HCT116 (cell line): Measurements from ENCODE around the gene DERL3. TPM values are rescaled to one million over a fixed set of nuclear protein-coding genes. Genes with fewer than 3 reads are reported as not detected.

ENCODE experiments used
- ATAC-seq: fragments of 200-7000 bp; cut with Tn5 transposase; 2 replicates; pipeline ENCODE4 v1.9.1; 2020; ENCODE audit warnings: mild to moderate bottlenecking, moderate library complexity
- BruUV-seq: library from RNA; stranded (reverse); fragments of 400-500 nt; replicated peaks from 2 replicates; lab custom pipeline; 2021; lab: Mats Ljungman, UMichigan
- CTCF ChIA-PET: fragments of 300-600 bp; sonication (Branson Sonifier 250); formaldehyde crosslinking; loops from one replicate; lab custom pipeline; 2021; ENCODE audit warnings: antibody characterized with exemption; lab: Charles Lee
- POLR2A ChIA-PET: fragments of 300-600, 350-600 bp; sonication (Branson Sonifier 250); formaldehyde crosslinking; loops from one replicate; lab custom pipeline; 2021; ENCODE audit warnings: antibody characterized with exemption; lab: Charles Lee
- RAD21 ChIA-PET, 2 experiments: fragments of 300-600 bp; sonication (Branson Sonifier 250); formaldehyde crosslinking; loops; one replicate each; lab custom pipeline; 2023; ENCODE audit warnings: low total read pairs in 2 of 2; ENCODE audit not compliant: uncharacterized antibody in 2 of 2, unreplicated experiment in 2 of 2, low non-redundant PET in 1 of 2; lab: Charles Lee
- DNase-seq: peaks from one replicate; pipeline ENCODE4 v3.0.0-alpha.2; 2010; ENCODE audit warnings: low read depth, low spot score
- H2AFZ ChIP-seq: fragments of 200-600 bp; shearing (Covaris generic), sonication (generic); 2 replicates; pipeline ENCODE4 v1.6.1; 2017; ENCODE audit warnings: low read depth, mixed run types, mixed read lengths, antibody characterized with exemption, low read length; ENCODE audit not compliant: poor library complexity, severe bottlenecking
- H3K27ac ChIP-seq: 2 replicates; pipeline ENCODE4 v1.5.1; 2012; ENCODE audit warnings: low read depth, low read length
- H3K27me3 ChIP-seq: fragments of 200-600 bp; sonication (generic); 2 replicates; pipeline ENCODE4 v1.6.1; 2016; ENCODE audit warnings: mixed run types, low read length, mixed read lengths; ENCODE audit not compliant: insufficient read depth
- H3K36me3 ChIP-seq, 2 experiments: fragments of 200-500 bp in 1 of 2; fragments of 200-600 bp in 1 of 2; sonication (Bioruptor generic) in 1 of 2; sonication (generic) in 1 of 2; 2 replicates each; pipeline versions ENCODE4 v1.5.1 to v1.6.1; 2014 to 2016; ENCODE audit warnings: low read length in 2 of 2, inconsistent platforms in 1 of 2, mixed read lengths in 1 of 2, mixed run types in 1 of 2; ENCODE audit not compliant: insufficient read depth in 2 of 2, control insufficient read depth in 1 of 2
- H3K4me1 ChIP-seq, 2 experiments: fragments of 200-600 bp in 1 of 2; sonication (generic) in 1 of 2; 2 replicates each; pipeline versions ENCODE4 v1.5.1 to v1.6.1; 2012 to 2017; ENCODE audit warnings: low read length in 2 of 2, inconsistent platforms in 1 of 2, mild to moderate bottlenecking in 1 of 2, mixed read lengths in 1 of 2, mixed run types in 1 of 2, moderate library complexity in 1 of 2; ENCODE audit not compliant: insufficient read depth in 2 of 2, control insufficient read depth in 1 of 2
- H3K4me2 ChIP-seq: fragments of 200-600 bp; sonication (generic); 2 replicates; pipeline ENCODE4 v1.6.1; 2017; ENCODE audit warnings: mixed run types, low read length, mixed read lengths
- H3K4me3 ChIP-seq, 2 experiments: fragments of 200-600 bp in 1 of 2; sonication (generic) in 1 of 2; replicated peaks in 1 of 2; 2 replicates each; pipeline ENCODE4 v1.5.1; 2011 to 2016; ENCODE audit warnings: low read length in 2 of 2, control low read depth in 1 of 2, low read depth in 1 of 2, mild to moderate bottlenecking in 1 of 2, mixed read lengths in 1 of 2, mixed run types in 1 of 2
- H3K79me2 ChIP-seq: fragments of 200-600 bp; sonication (generic); 2 replicates; pipeline ENCODE4 v1.6.1; 2017; ENCODE audit warnings: mild to moderate bottlenecking, mixed run types, low read length, moderate library complexity, mixed read lengths; ENCODE audit not compliant: insufficient read depth
- H3K9ac ChIP-seq: fragments of 200-600 bp; sonication (generic); 2 replicates; pipeline ENCODE4 v1.6.1; 2016; ENCODE audit warnings: low read length, mixed read lengths
- H3K9me2 ChIP-seq: fragments of 200-600 bp; sonication (generic), shearing (Covaris generic); 2 replicates; pipeline ENCODE4 v1.6.1; 2017; ENCODE audit warnings: mixed run types, mild to moderate bottlenecking, moderate library complexity; ENCODE audit not compliant: insufficient read depth
- H3K9me3 ChIP-seq, 2 experiments: fragments of 200-500 bp in 1 of 2; fragments of 200-600 bp in 1 of 2; sonication (Bioruptor generic) in 1 of 2; sonication (generic) in 1 of 2; 2 replicates each; pipeline ENCODE4 v1.6.1; 2014 to 2017; ENCODE audit warnings: low read length in 2 of 2, mixed read lengths in 2 of 2, inconsistent platforms in 1 of 2, low read depth in 1 of 2, mild to moderate bottlenecking in 1 of 2, mixed run types in 1 of 2, moderate library complexity in 1 of 2; ENCODE audit not compliant: control insufficient read depth in 1 of 2, insufficient read depth in 1 of 2
- H4K20me1 ChIP-seq: fragments of 200-600 bp; sonication (generic), shearing (Covaris generic); 2 replicates; pipeline ENCODE4 v1.6.1; 2017; ENCODE audit warnings: mixed run types, mild to moderate bottlenecking, moderate library complexity; ENCODE audit not compliant: insufficient read depth
- CBX3 ChIP-seq: IDR thresholded peaks from 2 replicates; pipeline ENCODE4 v1.6.1; 2012; ENCODE audit warnings: low read depth
- CTCF ChIP-seq, 3 experiments: fragments of 200-600 bp in 1 of 3; sonication (generic) in 1 of 3; IDR thresholded peaks in 2 of 3; conservative IDR thresholded peaks in 1 of 3; 2 replicates each; pipeline ENCODE4 v1.5.1; 2012 to 2017; ENCODE audit warnings: low read depth in 2 of 3, low read length in 2 of 3, antibody characterized with exemption in 1 of 3, borderline replicate concordance in 1 of 3, control low read depth in 1 of 3, mild to moderate bottlenecking in 1 of 3, mixed read lengths in 1 of 3, mixed run types in 1 of 3, moderate library complexity in 1 of 3; ENCODE audit not compliant: insufficient read depth in 1 of 3
- EGR1 ChIP-seq: IDR thresholded peaks from 2 replicates; pipeline ENCODE4 v1.6.1; 2012; ENCODE audit warnings: low read depth
- EZH2 ChIP-seq: fragments of 200-600 bp; sonication (generic); IDR thresholded peaks from 2 replicates; pipeline ENCODE4 v1.6.1; 2017; ENCODE audit warnings: antibody characterized with exemption, mixed run types
- EZH2phosphoT487 ChIP-seq: fragments of 200-600 bp; IDR thresholded peaks from 2 replicates; pipeline ENCODE4 v1.6.1; 2018; ENCODE audit warnings: antibody characterized with exemption, borderline replicate concordance
- POLR2A ChIP-seq: IDR thresholded peaks from 2 replicates; pipeline ENCODE4 v1.7.0; 2011; ENCODE audit warnings: borderline replicate concordance; ENCODE audit not compliant: insufficient read depth, insufficient read length; ENCODE audit errors: extremely low read depth
- POLR2AphosphoS5 ChIP-seq: IDR thresholded peaks from 2 replicates; pipeline ENCODE4 v1.6.1; 2011; ENCODE audit warnings: mild to moderate bottlenecking, low read depth, low read length, moderate library complexity
- REST ChIP-seq: IDR thresholded peaks from 2 replicates; pipeline ENCODE4 v1.6.1; 2012; ENCODE audit warnings: low read depth
- SIN3A ChIP-seq: IDR thresholded peaks from 2 replicates; pipeline ENCODE4 v1.6.1; 2012; ENCODE audit warnings: low read depth
- SP1 ChIP-seq: IDR thresholded peaks from 2 replicates; pipeline ENCODE4 v1.6.1; 2012; ENCODE audit warnings: low read depth
- TCF7L2 ChIP-seq: IDR thresholded peaks from 2 replicates; pipeline ENCODE4 v1.7.0; 2011; ENCODE audit warnings: borderline replicate concordance, inconsistent platforms; ENCODE audit not compliant: insufficient read depth, insufficient read length; ENCODE audit errors: extremely low read depth
- YY1 ChIP-seq: IDR thresholded peaks from 2 replicates; pipeline ENCODE4 v1.6.1; 2011; ENCODE audit warnings: low read length, low read depth, moderate library complexity, mild to moderate bottlenecking; ENCODE audit not compliant: insufficient replicate concordance; ENCODE audit errors: extremely low read depth
- intact Hi-C: fragments of 100-400 bp; cut with micrococcal nuclease; formaldehyde crosslinking; loops from 2 replicates; pipeline ENCODE4 v1.10.0; 2022
- total RNA-seq: library from RNA; stranded (reverse); gene quantifications from one replicate; pipeline ENCODE4 v1.2.1, GENCODE V29; 2021; ENCODE audit not compliant: unreplicated experiment

The DERL3 gene
- total RNA-seq, 1 experiment from 2014 or later = not detected

- BruUV-seq = no TSS peak
- no peak for ATAC-seq
These were observed 46.8 kb downstream of the DERL3 start for GRCh38 chr22:23791738-23792645.

GRCh38 chr22:23790819-23791737 lies 47.7 kb downstream of the DERL3 start:
- Histone ChIP-seq H4K20me1 (peaks cover 8% of the 10 kb centered on the region; the same call in 1 of the 2 replicates), H3K4me1 (peaks cover 9 to 20% of the 10 kb centered on the region in 2 experiments; a peak in 3 of 4 replicates), H3K9me2 (no peaks in the 10 kb centered on the region), H2AFZ (no peak overlapping the region), H3K79me2 (peaks cover 61% of the 10 kb centered on the region), H3K4me2 (no peak overlapping the region), H3K27me3 (no peaks in the 10 kb centered on the region), H3K9me3 (no peaks in the 10 kb centered on the region), H3K9ac (no peak overlapping the region), H3K36me3 (peaks cover 10 to 15% of the 10 kb centered on the region in 2 experiments; a peak in 3 of 4 replicates), H3K4me3 (no peak overlapping the region), H3K27ac (no peak overlapping the region)
- no peak for DNase-seq
- ChIA-PET CTCF (no interaction called here), POLR2A (interaction anchor here (2.6 kb wide), 1 partner anchor 20 kb away, joined by 8 read pairs; no protein-coding TSS in a partner anchor), RAD21 (no interaction called here)
- no peak for ATAC-seq
- intact Hi-C loops = no loop called here
- BruUV-seq = no TSS peak
- TF ChIP-seq POLR2A (no peak), REST (no peak), POLR2AphosphoS5 (no peak), SIN3A (no peak), CBX3 (no peak), CTCF (IDR thresholded peaks at IDR 0.05 in 2 of 3, conservative IDR thresholded peaks at IDR 0.05 in 1 of 3; ENCODE audit: borderline replicate concordance in 1 of 3, insufficient read depth in 1 of 3, low read depth in 2 of 3, low read length in 2 of 3) (no peak), TCF7L2 (no peak), EZH2 (no peak)

More at GRCh38 chr22:23791738-23792645, 46.8 kb downstream of the DERL3 start:
- H3K36me3 ChIP-seq = peaks cover 12 to 22% of the 10 kb centered on the region in 2 experiments; a peak in 3 of 4 replicates
- no peaks in the 10 kb centered on the region for H3K27me3 ChIP-seq
- H2AFZ ChIP-seq = no peak overlapping the region
- no peaks in the 10 kb centered on the region for H3K9me3 ChIP-seq
- H3K4me3 ChIP-seq = no peak overlapping the region
- intact Hi-C loops = no loop called here
- peaks cover 9 to 14% of the 10 kb centered on the region in 2 experiments; a peak in 3 of 4 replicates for H3K4me1 ChIP-seq
- H3K27ac ChIP-seq = no peak overlapping the region
- peaks cover 8% of the 10 kb centered on the region; the same call in 1 of the 2 replicates for H4K20me1 ChIP-seq
- peaks cover 61% of the 10 kb centered on the region for H3K79me2 ChIP-seq
- TF ChIP-seq EGR1 (no peak), EZH2phosphoT487 (no peak), EZH2 (no peak), YY1 (no peak), SP1 (no peak)
- no peak overlapping the region for H3K4me2 ChIP-seq
- H3K9ac ChIP-seq = no peak overlapping the region
- no peaks in the 10 kb centered on the region for H3K9me2 ChIP-seq
- ChIA-PET CTCF (no interaction called here), POLR2A (interaction anchor here (0.6 kb wide), 1 partner anchor 21 kb away, joined by 3 read pairs; no protein-coding TSS in a partner anchor), RAD21 (no interaction called here)
- no peak for DNase-seq
